Neuronal stem cell (in vitro differentiated cells): ENCODE measurements around the gene TMEM51.
"Not testable (repeated sequence)": the region's sequence is repeated elsewhere in the genome, so short reads cannot be mapped to it uniquely, and the experiment has no call there.

Experiments used
- DNase-seq: peaks from one replicate; pipeline ENCODE4 v3.0.0-alpha.2; 2013; ENCODE audit warnings: low spot score
- H2AFZ ChIP-seq: one replicate; pipeline ENCODE4 v1.6.1; 2013; ENCODE audit warnings: mild to moderate bottlenecking, low read length, inconsistent platforms
- H2AK5ac ChIP-seq: 2 replicates; pipeline ENCODE4 v1.6.1; 2013; ENCODE audit warnings: low read depth, mild to moderate bottlenecking, inconsistent platforms, low read length, moderate library complexity, mixed read lengths
- H2BK120ac ChIP-seq: 2 replicates; pipeline ENCODE4 v1.6.1; 2013; ENCODE audit warnings: low read depth, mild to moderate bottlenecking, inconsistent platforms, low read length, moderate library complexity, mixed read lengths
- H2BK12ac ChIP-seq: one replicate; pipeline ENCODE4 v1.6.1; 2013; ENCODE audit warnings: low read length, inconsistent platforms
- H2BK15ac ChIP-seq: 2 replicates; pipeline ENCODE4 v1.6.1; 2013; ENCODE audit warnings: mild to moderate bottlenecking, low read length, inconsistent platforms, mixed read lengths
- H2BK5ac ChIP-seq: one replicate; pipeline ENCODE4 v1.6.1; 2013; ENCODE audit warnings: inconsistent platforms, mild to moderate bottlenecking, low read length, moderate library complexity
- H3K14ac ChIP-seq: one replicate; pipeline ENCODE4 v1.6.1; 2013; ENCODE audit warnings: low read length, inconsistent platforms
- H3K18ac ChIP-seq: 2 replicates; pipeline ENCODE4 v1.6.1; 2013; ENCODE audit warnings: low read length, inconsistent platforms
- H3K23ac ChIP-seq: 2 replicates; pipeline ENCODE4 v1.6.1; 2013; ENCODE audit warnings: low read depth, mild to moderate bottlenecking, mixed read lengths, low read length, inconsistent platforms; ENCODE audit not compliant: poor library complexity
- H3K27ac ChIP-seq: replicated peaks from 3 replicates; pipeline ENCODE4 v1.5.1; 2013; ENCODE audit warnings: low read length, inconsistent platforms
- H3K27me3 ChIP-seq, 3 experiments: 2 replicates each; pipeline ENCODE4 v1.6.1; 2013; ENCODE audit warnings: low read length in 3 of 3, mild to moderate bottlenecking in 2 of 3, inconsistent platforms in 1 of 3, low read depth in 1 of 3, mixed read lengths in 1 of 3, moderate library complexity in 1 of 3; ENCODE audit not compliant: control insufficient read depth in 3 of 3, insufficient read depth in 3 of 3
- H3K36me3 ChIP-seq, 2 donors: replicated peaks in 1 of 2; 2 replicates each; pipeline ENCODE4 v1.6.1; 2013; ENCODE audit warnings: low read length in 2 of 2; ENCODE audit not compliant: control insufficient read depth in 2 of 2, insufficient read depth in 2 of 2
- H3K4ac ChIP-seq: 2 replicates; pipeline ENCODE4 v1.6.1; 2013; ENCODE audit warnings: inconsistent platforms, mild to moderate bottlenecking, low read length, moderate library complexity
- H3K4me1 ChIP-seq, 2 donors: 1 replicate in 1 of 2; 2 replicates in 1 of 2; pipeline ENCODE4 v1.6.1; 2013; ENCODE audit warnings: low read length in 2 of 2, low read depth in 1 of 2; ENCODE audit not compliant: control insufficient read depth in 2 of 2, insufficient read depth in 1 of 2
- H3K4me2 ChIP-seq: one replicate; pipeline ENCODE4 v1.6.1; 2013; ENCODE audit warnings: mild to moderate bottlenecking, low read length, inconsistent platforms; ENCODE audit not compliant: insufficient read depth, poor library complexity, severe bottlenecking
- H3K4me3 ChIP-seq, 2 donors: 2 replicates each; pipeline ENCODE4 v1.5.1; 2013; ENCODE audit warnings: low read length in 2 of 2, mild to moderate bottlenecking in 2 of 2, inconsistent platforms in 1 of 2, moderate library complexity in 1 of 2
- H3K79me1 ChIP-seq: one replicate; pipeline ENCODE4 v1.6.1; 2013; ENCODE audit warnings: low read depth, mild to moderate bottlenecking, inconsistent platforms, low read length, moderate library complexity
- H3K9ac ChIP-seq: one replicate; pipeline ENCODE4 v1.6.1; 2013; ENCODE audit warnings: mild to moderate bottlenecking, low read depth, low read length, inconsistent platforms; ENCODE audit not compliant: poor library complexity
- H3K9me3 ChIP-seq, 2 donors: replicated peaks in 1 of 2; 2 replicates each; pipeline versions ENCODE3 to v1.6.1; 2013; ENCODE audit warnings: low read length in 2 of 2, mild to moderate bottlenecking in 2 of 2, inconsistent platforms in 1 of 2, low read depth in 1 of 2, mixed read lengths in 1 of 2, moderate library complexity in 1 of 2; ENCODE audit not compliant: control insufficient read depth in 2 of 2, insufficient read depth in 1 of 2
- H4K8ac ChIP-seq: one replicate; pipeline ENCODE4 v1.6.1; 2013; ENCODE audit warnings: low read depth, mild to moderate bottlenecking, inconsistent platforms, low read length, moderate library complexity
- H4K91ac ChIP-seq: one replicate; pipeline ENCODE4 v1.6.1; 2013; ENCODE audit warnings: low read length, low read depth, mild to moderate bottlenecking, inconsistent platforms; ENCODE audit not compliant: poor library complexity
- WGBS, 2 donors: extraction: QIAGEN DNeasy Blood & Tissue Kit; methylation state at CpG; one replicate each; pipeline ENCODE4 v1.1.7; 2013; ENCODE audit warnings: missing lambda C conversion rate in 2 of 2, mixed read lengths in 1 of 2; ENCODE audit not compliant: insufficient read length in 2 of 2, insufficient replicate concordance in 1 of 2; ENCODE audit errors: extremely low coverage in 2 of 2; 5-methylcytosine and 5-hydroxymethylcytosine counted together

Gene TMEM51

DNA sequence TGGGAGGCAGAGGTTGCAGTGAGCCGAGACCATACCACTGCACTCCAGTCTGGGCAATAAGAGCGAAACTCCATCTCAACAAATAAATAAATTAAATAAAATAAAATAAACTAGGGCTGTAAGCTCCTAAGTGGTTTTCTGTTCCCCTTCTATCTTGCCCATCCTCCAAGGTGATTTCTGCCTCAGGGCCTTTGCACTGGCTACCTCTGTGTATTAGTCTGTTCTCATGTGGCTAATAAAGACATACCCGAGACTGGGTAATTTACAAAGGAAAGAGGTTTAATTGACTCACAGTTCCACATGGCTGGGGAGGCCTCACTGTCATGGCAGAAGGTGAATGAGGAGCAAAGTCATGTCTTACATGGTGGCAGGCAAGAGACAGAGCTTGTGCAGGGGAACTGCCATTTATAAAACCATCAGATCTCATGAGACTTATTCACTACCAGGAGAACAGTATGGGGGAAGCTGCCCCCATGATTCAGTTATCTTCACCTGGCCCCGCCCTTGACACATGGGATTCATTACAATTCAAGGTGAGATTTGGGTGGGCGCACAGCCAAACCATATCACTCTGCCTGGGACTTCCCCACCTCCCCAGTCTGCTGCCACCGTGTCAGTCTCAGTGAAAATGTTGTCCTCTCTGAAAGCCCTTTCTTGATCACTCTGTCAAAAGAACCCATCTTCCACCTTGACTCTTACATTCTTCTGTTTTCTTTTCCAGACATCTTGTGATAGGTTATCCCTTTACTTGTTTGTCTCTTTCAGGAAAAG is 22.0 kb downstream of the TMEM51 start:
- H2BK12ac ChIP-seq, DNase-seq, H3K4me2 ChIP-seq, H4K8ac ChIP-seq, H3K4me1 ChIP-seq, H3K9ac ChIP-seq, H3K4ac ChIP-seq, H2AFZ ChIP-seq, H3K4me3 ChIP-seq, H2BK15ac ChIP-seq, H3K14ac ChIP-seq, H2AK5ac ChIP-seq, H2BK5ac ChIP-seq, H3K27me3 ChIP-seq, H3K27ac ChIP-seq, H3K79me1 ChIP-seq, H4K91ac ChIP-seq, H3K36me3 ChIP-seq, H2BK120ac ChIP-seq, H3K18ac ChIP-seq, H3K23ac ChIP-seq, H3K9me3 ChIP-seq: not testable (repeated sequence)
- no CpG with 5 or more reads among the region's 6 CpGs for WGBS, 2 donors

DNA sequence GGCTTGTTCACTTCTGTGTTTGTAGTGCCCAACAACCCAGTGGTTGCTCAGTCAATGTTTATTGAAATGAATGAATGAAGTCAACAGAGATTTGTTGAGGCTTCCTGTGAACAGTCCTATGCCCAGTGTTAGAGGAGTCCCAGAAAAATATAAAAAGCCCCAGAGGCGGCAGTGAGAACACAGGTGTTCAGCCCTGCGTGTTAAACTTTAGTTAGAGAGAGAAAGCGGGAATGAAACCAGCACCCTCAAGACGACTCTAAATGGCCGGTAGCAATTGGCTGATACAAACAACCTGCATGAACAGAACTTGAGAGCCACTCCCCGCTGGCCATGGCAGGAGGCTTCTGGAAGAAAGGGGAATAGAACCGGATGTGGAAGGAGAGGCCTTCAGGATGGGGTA is 22.6 kb downstream of the TMEM51 start:
- Histone ChIP-seq H3K27ac (no peak overlapping the region), H2BK5ac (no peak overlapping the region), H3K4ac (no peak overlapping the region), H3K9ac (no peak overlapping the region), H2BK120ac (no peak overlapping the region), H2AK5ac (no peak overlapping the region), H3K27me3 (no peaks in the 10 kb centered on the region), H3K36me3 (no peaks in the 10 kb centered on the region), H2AFZ (no peak overlapping the region), H3K4me2 (no peak overlapping the region), H2BK12ac (no peak overlapping the region), H3K23ac (no peak overlapping the region), H3K79me1 (no peaks in the 10 kb centered on the region), H3K14ac (no peak overlapping the region), H3K4me1 (peaks cover 3 to 9% of the 10 kb centered on the region in 2 donors), H3K4me3 (no peak overlapping the region), H2BK15ac (no peak overlapping the region), H4K91ac (no peak overlapping the region), H4K8ac (no peak overlapping the region), H3K9me3 (no peaks in the 10 kb centered on the region), H3K18ac (no peak overlapping the region)
- WGBS, 2 donors, result no CpG with 5 or more reads among the region's 7 CpGs
- no peak for DNase-seq

DNA sequence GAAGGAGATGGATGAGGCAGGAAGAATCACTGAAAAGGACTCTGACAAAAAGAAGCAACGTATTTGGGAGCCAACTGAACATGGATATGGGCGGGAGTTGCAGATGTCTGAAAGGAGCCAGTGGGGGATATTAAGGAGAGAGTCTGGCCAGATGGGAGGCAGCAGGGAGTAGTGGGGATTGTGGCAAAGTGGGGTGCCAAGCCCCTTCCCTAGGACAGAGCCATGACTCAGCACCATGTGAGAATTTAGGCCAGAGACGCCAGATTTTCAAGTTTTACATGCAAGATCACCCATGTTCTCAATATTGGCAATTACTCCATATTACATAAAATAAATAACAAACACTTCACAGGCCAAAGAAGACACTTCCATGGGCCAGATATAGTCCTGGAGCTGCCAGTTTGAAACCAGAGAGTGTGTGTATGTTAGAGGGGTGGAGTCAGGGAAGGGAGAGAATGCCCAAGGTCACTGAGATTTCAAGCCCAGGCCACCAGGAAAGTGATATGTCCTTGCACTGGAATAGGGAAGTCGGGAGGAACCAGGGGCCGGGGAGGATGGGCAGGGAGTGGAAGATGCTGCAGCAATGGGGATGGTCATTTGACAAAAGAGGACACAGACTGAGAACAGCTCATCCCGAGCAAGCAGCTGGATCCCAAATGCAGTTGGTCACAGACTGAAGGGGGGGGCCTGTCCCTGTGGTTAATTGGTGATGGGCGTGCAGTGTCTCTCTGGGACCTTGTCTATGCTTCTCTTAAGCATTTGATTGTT is 23.5 kb downstream of the TMEM51 start:
- Histone ChIP-seq H2BK120ac (no peak overlapping the region), H4K91ac (no peak overlapping the region), H3K18ac (no peak overlapping the region), H3K4me2 (no peak overlapping the region), H3K27me3 (no peaks in the 10 kb centered on the region), H3K4me3 (no peak overlapping the region), H3K79me1 (no peaks in the 10 kb centered on the region), H4K8ac (no peak overlapping the region), H3K36me3 (no peaks in the 10 kb centered on the region), H3K9me3 (no peaks in the 10 kb centered on the region), H2BK12ac (no peak overlapping the region), H3K27ac (no peak overlapping the region), H3K4ac (no peak overlapping the region), H2AK5ac (no peak overlapping the region), H3K9ac (no peak overlapping the region), H2AFZ (no peak overlapping the region), H3K14ac (no peak overlapping the region), H2BK5ac (no peak overlapping the region), H2BK15ac (no peak overlapping the region), H3K4me1 (peaks cover 2 to 9% of the 10 kb centered on the region in 2 donors), H3K23ac (no peak overlapping the region)
- DNase-seq, result no peak
- WGBS, 2 donors, result no CpG with 5 or more reads among the region's 7 CpGs

DNA sequence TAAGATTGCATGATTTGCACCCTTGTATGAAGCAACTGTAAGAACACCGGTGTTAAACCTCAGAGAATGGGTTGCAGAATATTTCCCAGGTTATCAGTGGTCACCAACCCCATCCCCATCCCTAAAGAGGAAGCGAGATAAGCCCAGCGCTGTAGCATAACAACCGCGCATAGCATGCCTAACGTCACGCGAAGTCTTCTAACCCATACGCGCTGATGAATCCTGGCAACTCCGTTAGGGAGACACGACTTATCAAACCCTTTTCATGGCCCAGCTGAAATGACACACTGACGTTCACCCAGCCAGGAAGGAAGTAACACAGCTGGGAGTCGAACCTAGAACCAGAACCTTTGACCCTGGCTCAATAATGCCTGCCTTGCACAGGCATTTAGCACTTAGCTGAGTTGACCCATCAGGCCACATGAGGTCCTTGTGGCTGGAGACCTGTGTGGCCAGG is 24.2 kb downstream of the TMEM51 start:
- no peak overlapping the region for H3K4me2 ChIP-seq
- H3K9me3 ChIP-seq, result no peaks in the 10 kb centered on the region
- no peak overlapping the region for H3K27ac ChIP-seq
- H3K14ac ChIP-seq, result no peak overlapping the region
- H4K8ac ChIP-seq, result no peak overlapping the region
- no peak overlapping the region for H3K4ac ChIP-seq
- no peak for DNase-seq
- H2AFZ ChIP-seq, result no peak overlapping the region
- H4K91ac ChIP-seq, result no peak overlapping the region
- H3K79me1 ChIP-seq, result no peaks in the 10 kb centered on the region
- no peaks in the 10 kb centered on the region for H3K27me3 ChIP-seq
- no peak overlapping the region for H2BK5ac ChIP-seq
- H3K9ac ChIP-seq, result no peak overlapping the region
- H3K36me3 ChIP-seq, result no peaks in the 10 kb centered on the region
- no peak overlapping the region for H3K23ac ChIP-seq
- no peak overlapping the region for H2BK15ac ChIP-seq
- no peak overlapping the region for H3K4me3 ChIP-seq
- H3K4me1 ChIP-seq, result peaks cover 2 to 9% of the 10 kb centered on the region in 2 donors
- WGBS, 2 donors, result no CpG with 5 or more reads among the region's 14 CpGs
- no peak overlapping the region for H2BK12ac ChIP-seq
- no peak overlapping the region for H2BK120ac ChIP-seq
- H3K18ac ChIP-seq, result no peak overlapping the region
- no peak overlapping the region for H2AK5ac ChIP-seq
